Thoracic aorta (tissue), 2 donors: ENCODE results near the gene CDC25B. TPM values are rescaled to one million over a fixed set of nuclear protein-coding genes. Genes with fewer than 3 reads are reported as not detected.

Experiments used
- ATAC-seq: fragments of 150-250 bp; one replicate; pipeline ENCODE4 v1.8.0; 2017; ENCODE audit warnings: low read depth; ENCODE audit not compliant: insufficient number of reproducible peaks, low FRiP score
- DNase-seq: peaks from one replicate; pipeline ENCODE4 v3.0.0-alpha.2; 2020; ENCODE audit warnings: low spot score
- H3K27ac ChIP-seq, 2 donors: fragments of 200-600 bp; sonication (generic); 1 replicate in 1 of 2; 2 replicates in 1 of 2; pipeline ENCODE4 v1.5.1; 2016; ENCODE audit warnings: mild to moderate bottlenecking in 2 of 2, moderate library complexity in 2 of 2
- H3K27me3 ChIP-seq: fragments of 200-600 bp; sonication (generic); replicated peaks from 2 replicates; pipeline ENCODE4 v1.6.0; 2016; ENCODE audit warnings: mild to moderate bottlenecking; ENCODE audit not compliant: insufficient read depth
- H3K36me3 ChIP-seq: fragments of 200-600 bp; sonication (generic); one replicate; pipeline ENCODE4 v1.5.1; 2016
- H3K4me1 ChIP-seq, 2 donors: fragments of 200-600 bp; sonication (generic); 1 replicate in 1 of 2; 2 replicates in 1 of 2; pipeline versions ENCODE4 v1.5.1 to v1.6.0; 2016; ENCODE audit warnings: low read depth in 2 of 2, mild to moderate bottlenecking in 1 of 2; ENCODE audit not compliant: control insufficient read depth in 1 of 2
- H3K4me3 ChIP-seq: fragments of 200-600 bp; sonication (generic); 2 replicates; pipeline ENCODE4 v1.5.1; 2016; ENCODE audit warnings: mild to moderate bottlenecking
- H3K9me3 ChIP-seq: fragments of 200-600 bp; sonication (generic); 2 replicates; pipeline ENCODE4 v1.5.1; 2016
- total RNA-seq, 2 donors: library from RNA; depleted of rRNA; stranded (reverse); fragments of >200 nt; gene quantifications; one replicate each; pipeline versions ENCODE4 v1.1.0 to v1.2.3, GENCODE V29; 2016
- TF ChIP-seq, protein P1 (sequence below): fragments of 200-600 bp; sonication (generic); IDR thresholded peaks from one replicate; pipeline ENCODE4 v1.5.1; 2019; ENCODE audit warnings: antibody characterized with exemption

Gene CDC25B
- total RNA-seq, 2 donors from 2014 or later = 28.4 to 41.8 TPM

- Histone ChIP-seq H3K4me3 (no peak overlapping the region), H3K4me1 (peaks cover 0 to 23% of the 10 kb centered on the region in 2 donors), H3K27ac (no peak overlapping the region), H3K9me3 (no peaks in the 10 kb centered on the region), H3K27me3 (no peaks in the 10 kb centered on the region), H3K36me3 (no peaks in the 10 kb centered on the region)
- ATAC-seq (no peak), DNase-seq (no peak)
- TF ChIP-seq, protein P1, sequence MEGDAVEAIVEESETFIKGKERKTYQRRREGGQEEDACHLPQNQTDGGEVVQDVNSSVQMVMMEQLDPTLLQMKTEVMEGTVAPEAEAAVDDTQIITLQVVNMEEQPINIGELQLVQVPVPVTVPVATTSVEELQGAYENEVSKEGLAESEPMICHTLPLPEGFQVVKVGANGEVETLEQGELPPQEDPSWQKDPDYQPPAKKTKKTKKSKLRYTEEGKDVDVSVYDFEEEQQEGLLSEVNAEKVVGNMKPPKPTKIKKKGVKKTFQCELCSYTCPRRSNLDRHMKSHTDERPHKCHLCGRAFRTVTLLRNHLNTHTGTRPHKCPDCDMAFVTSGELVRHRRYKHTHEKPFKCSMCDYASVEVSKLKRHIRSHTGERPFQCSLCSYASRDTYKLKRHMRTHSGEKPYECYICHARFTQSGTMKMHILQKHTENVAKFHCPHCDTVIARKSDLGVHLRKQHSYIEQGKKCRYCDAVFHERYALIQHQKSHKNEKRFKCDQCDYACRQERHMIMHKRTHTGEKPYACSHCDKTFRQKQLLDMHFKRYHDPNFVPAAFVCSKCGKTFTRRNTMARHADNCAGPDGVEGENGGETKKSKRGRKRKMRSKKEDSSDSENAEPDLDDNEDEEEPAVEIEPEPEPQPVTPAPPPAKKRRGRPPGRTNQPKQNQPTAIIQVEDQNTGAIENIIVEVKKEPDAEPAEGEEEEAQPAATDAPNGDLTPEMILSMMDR = no peak
These were observed 42.4 kb upstream of the CDC25B start for GRCh38 chr20:3753501-3754275.

GRCh38 chr20:3754276-3754630 is 41.9 kb upstream of the CDC25B start:
- Histone ChIP-seq H3K27ac (no peak overlapping the region), H3K4me1 (peaks cover 0 to 23% of the 10 kb centered on the region in 2 donors), H3K4me3 (no peak overlapping the region), H3K9me3 (no peaks in the 10 kb centered on the region), H3K27me3 (no peaks in the 10 kb centered on the region), H3K36me3 (no peaks in the 10 kb centered on the region)
- TF ChIP-seq, protein P1 = no peak
- no peak for ATAC-seq
- no peak for DNase-seq

DNA sequence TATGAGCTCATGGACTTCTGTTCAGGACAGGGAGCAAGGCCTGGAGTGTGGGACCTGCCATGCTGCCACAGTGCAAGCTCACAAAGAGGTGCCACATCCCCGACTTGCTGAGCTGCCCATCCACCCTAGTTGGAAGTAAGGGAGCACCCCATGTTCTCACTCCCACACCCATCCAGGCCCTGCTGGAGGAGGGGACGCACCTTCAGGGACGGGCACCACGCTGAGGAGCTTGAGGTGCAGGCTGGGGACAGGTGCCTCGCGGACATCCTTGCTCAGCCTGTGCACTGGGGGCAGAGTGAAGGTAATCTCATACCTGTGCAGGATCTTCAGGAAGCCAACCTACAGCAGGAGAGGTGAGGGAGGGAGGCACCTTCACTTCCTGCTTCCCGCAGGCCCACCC is 40.8 kb upstream of the CDC25B start:
- Histone ChIP-seq H3K4me3 (no peak overlapping the region), H3K4me1 (peaks cover 0 to 13% of the 10 kb centered on the region in 2 donors), H3K27ac (no peak overlapping the region), H3K36me3 (no peaks in the 10 kb centered on the region), H3K9me3 (no peaks in the 10 kb centered on the region), H3K27me3 (no peaks in the 10 kb centered on the region)
- DNase-seq = no peak
- TF ChIP-seq, protein P1 = no peak
- ATAC-seq = no peak

- H3K36me3 ChIP-seq = no peaks in the 10 kb centered on the region
- TF ChIP-seq, protein P1 = no peak
These were observed 40.2 kb upstream of the CDC25B start for GRCh38 chr20:3755814-3756480.

GRCh38 chr20:3757268-3757667 is 38.8 kb upstream of the CDC25B start:
- H3K27me3 ChIP-seq = no peaks in the 10 kb centered on the region
- DNase-seq (no peak), ATAC-seq (no peak)
- H3K9me3 ChIP-seq = no peaks in the 10 kb centered on the region
- no peaks in the 10 kb centered on the region for H3K36me3 ChIP-seq
- TF ChIP-seq, protein P1 = no peak
- H3K4me3 ChIP-seq = no peak overlapping the region
- H3K4me1 ChIP-seq = peaks cover 0 to 3% of the 10 kb centered on the region in 2 donors
- no peak overlapping the region for H3K27ac ChIP-seq

More at GRCh38 chr20:3755814-3756480, 40.2 kb upstream of the CDC25B start:
- Histone ChIP-seq H3K27me3 (no peaks in the 10 kb centered on the region), H3K9me3 (no peaks in the 10 kb centered on the region), H3K4me1 (peaks cover 0 to 13% of the 10 kb centered on the region in 2 donors), H3K27ac (no peak overlapping the region), H3K4me3 (no peak overlapping the region)
- no peak for DNase-seq
- no peak for ATAC-seq
